GM21515 (cell line): Measurements from ENCODE around the gene ORM1.
"Not testable (repeated sequence)": the region's sequence is repeated elsewhere in the genome, so short reads cannot be mapped to it uniquely, and the experiment has no call there.

Experiments
- ATAC-seq: cut with Tn5 transposase; IDR thresholded peaks from one replicate; pipeline ENCODE4 v1.9.1; 2021; ENCODE audit not compliant: unreplicated experiment

Gene ORM1

DNA sequence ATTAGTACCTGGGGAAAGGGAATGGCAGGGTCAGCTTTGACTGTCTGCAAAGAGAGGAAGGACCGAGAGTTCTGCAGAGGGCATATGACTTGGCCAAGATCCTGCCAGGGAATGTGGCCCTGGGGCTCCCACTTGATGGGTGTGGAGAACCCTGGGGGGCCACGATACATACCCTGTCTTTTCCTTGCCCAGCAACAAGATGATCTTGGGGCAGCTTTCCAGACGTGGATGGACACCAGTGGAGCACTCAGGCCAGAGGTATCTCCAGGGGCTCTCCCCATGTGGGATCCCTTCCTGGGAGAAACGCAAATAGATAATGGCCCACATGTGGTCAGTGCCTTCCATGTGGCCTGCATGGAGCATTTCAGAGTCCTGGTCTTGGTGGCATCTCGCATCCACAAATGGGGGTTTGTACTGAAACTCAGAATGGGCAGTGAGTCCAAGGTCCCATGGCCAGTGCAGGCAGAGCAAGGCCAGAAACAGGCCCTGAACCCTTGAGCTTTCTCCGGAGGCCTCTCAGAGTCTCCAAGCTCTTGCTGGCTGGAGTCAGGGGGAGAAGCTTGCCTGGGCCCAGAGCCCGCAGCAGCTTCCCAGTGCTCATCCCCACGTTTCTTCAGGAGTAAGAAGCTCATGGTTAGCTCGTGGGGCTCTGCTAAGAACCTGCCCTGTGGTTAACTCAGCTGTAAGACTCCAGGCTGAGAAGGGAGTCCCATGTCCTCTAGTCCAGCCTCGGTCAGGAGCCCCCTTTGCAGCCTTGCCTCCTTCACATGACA, 18.3 kb upstream of the ORM1 start:
- ATAC-seq, result no peak

DNA sequence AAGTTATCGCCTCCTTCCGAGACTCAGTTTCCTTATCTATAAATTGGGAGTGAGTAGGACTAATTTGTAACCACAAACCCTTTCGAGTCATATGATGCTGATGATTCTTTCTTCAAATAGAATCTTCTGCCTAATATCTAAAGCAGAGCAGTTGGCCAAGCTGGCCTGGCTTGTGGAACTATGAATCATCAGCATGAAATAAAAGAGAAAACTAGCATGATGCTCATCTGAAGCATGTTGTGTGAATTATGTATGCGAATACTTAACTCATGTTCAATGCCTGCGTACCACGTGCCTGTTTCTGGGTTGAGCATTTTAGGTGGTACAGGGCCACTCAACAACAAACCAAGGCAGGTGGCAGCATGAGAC, 15.0 kb upstream of the ORM1 start:
- no peak for ATAC-seq

- no peak for ATAC-seq
Observed at GRCh38 chr9:114308361-114308950, 14.4 kb upstream of the ORM1 start.

GRCh38 chr9:114309096-114309495, 13.8 kb upstream of the ORM1 start:
- ATAC-seq, result no peak

- ATAC-seq, result no peak
Observed at GRCh38 chr9:114310471-114311450, 12.1 kb upstream of the ORM1 start.

GRCh38 chr9:114311571-114312512, 11.1 kb upstream of the ORM1 start:
- ATAC-seq, result no peak

- ATAC-seq, result no peak
Observed at GRCh38 chr9:114312513-114312875, 10.4 kb upstream of the ORM1 start.

GRCh38 chr9:114313186-114313585, 9.7 kb upstream of the ORM1 start:
- no peak for ATAC-seq

- no peak for ATAC-seq
Observed at GRCh38 chr9:114314256-114314867, 8.5 kb upstream of the ORM1 start.

GRCh38 chr9:114314881-114315722, 7.8 kb upstream of the ORM1 start:
- ATAC-seq, result no peak

DNA sequence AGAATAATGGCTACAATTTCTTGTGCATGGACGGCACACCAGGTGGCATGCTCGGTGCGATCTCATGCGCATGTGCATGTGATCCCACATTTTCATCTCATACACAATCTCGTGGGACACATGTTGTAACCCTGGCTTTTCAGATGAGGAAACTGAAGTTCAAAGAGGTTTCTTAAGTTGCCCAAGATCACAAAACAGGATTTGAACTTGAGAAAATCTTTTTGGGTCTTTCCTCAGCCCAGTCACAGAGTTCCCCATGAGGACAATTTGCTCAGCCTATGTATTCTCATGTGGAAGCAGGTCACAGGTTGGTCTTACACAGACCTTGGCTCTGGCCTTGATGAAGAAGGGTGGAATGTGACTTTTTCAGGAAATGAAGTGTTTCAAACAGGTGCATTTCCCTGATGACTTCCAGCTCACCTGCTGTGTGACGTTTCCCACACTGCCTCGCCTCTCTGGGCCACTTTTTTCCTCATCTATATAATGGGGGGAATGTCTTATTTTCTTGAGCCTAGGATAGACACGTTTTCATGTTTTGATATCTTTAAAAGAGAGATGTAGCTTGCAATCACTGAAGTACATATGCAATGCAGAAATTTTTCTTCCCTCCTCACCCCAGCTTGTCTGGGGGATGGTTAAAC, 7.1 kb upstream of the ORM1 start:
- no peak for ATAC-seq

GRCh38 chr9:114316605-114317230, 6.2 kb upstream of the ORM1 start:
- no peak for ATAC-seq

DNA sequence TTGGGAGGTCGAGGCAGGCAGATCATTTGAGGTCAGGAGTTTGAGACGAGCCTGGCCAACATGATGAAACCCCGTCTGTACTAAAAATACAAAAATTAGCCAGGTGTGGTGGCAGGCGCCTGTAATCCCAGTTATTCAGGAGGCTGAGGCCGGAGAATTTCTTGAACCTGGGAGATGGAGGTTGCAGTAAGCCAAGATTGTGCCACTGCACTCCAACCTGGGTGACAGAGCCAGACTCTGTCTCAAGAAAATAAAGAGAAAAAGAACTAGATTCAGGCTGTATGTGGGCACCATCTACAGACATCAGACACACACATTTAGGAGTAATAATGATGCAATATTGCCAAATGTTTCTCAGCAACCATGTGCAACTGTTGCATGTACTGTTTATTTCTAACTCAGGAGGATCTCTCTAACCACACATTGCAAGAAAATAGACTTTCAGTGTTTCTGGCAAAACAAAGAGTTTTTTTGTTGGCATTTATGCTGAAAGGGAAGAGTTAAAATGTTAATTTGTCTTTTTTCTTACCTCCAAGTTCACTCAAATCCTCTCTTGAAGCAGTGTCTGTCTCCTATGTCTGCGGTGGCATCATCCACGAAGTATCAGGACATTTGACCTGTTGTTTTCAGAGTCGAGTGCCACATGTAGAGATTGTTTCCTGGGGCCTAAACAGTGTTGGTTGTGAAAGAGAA, 5.1 kb upstream of the ORM1 start:
- ATAC-seq, result no peak

DNA sequence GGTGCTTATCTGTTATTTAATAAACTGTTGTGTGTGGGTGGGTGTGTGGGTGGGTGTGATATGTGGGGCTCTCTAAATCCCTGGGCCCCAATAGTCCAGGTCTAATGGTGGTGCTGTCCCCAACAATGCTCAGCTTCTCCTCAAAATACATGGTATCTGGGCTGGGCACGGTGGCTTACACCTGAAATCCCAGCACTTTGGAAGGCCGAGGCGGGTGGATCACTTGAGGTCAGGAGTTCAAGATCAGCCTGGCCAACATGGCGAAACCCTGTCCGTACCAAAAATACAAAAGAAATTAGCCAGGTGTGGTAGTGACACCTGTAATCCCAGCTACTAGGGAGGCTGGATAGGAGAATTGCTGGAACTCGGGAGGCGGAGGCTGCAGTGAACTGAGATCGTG, 4.5 kb upstream of the ORM1 start:
- ATAC-seq, result no peak

DNA sequence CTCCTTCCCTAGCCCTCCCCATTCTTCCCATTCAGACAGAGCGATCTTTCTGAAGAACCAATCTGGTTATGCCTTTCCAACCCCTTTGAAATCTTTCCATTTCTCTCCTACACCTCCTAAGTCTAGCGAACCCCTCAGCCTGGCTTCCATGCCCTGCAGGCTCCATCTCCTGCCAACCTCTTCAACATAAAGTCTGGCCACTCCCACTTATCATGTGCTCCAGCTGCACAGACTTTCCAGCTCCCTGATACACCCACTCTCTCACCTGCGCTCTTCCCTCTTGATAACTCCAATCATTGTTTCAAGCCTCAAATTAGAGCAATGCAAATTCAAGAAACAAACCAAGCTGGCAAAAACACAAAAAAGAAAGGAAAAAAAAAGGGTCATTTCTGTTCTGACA, 3.8 kb upstream of the ORM1 start:
- ATAC-seq, result no peak

DNA sequence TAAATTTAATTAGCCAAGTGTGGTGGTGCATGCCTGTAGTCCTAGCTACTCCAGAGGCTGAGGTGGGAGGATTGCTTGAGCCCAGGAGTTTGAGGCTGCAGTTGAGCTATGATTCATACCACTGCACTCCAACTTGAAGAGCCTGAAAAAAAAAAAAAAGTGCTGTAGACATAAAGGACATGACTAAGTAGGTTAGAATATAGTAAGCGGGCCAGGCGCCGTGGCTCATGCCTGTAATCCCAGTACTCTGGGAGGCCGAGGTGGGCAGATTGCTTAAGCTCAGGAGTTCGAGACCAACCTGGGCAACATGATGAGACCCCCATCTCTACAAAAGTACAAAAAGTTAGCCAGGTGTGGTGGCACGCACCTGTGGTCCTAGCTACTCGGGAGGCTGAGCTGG, 2.2 kb upstream of the ORM1 start:
- ATAC-seq, result not testable (repeated sequence)

DNA sequence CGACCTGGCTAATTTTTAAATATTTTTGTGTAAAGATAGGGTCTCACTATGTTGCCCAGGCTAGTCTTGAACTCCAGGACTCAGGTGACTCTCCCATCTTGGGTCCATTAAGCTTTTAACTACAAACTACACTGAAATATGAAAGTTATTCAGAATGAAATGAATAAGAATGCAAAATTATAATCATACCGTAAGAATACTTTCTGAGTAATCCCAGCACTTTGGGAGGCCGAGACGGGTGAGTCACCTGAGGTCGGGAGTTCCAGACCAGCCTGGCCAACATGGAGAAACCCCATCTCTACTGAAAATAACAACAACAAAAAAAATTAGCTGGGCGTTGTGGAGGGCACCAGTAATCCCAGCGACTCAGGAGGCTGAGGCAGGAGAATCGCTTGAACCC, 1.1 kb upstream of the ORM1 start:
- no peak for ATAC-seq
